Measurements from ENCODE around the gene MAD2L1BP. TPM values are rescaled to one million over a fixed set of nuclear protein-coding genes. Genes with fewer than 3 reads are reported as not detected.
"Not testable (repeated sequence)": the region's sequence is repeated elsewhere in the genome, so short reads cannot be mapped to it uniquely, and the experiment has no call there.

MAD2L1BP gene
- total RNA-seq, 2 experiments from 2014 or later = 19.8 to 22.7 TPM

DNA sequence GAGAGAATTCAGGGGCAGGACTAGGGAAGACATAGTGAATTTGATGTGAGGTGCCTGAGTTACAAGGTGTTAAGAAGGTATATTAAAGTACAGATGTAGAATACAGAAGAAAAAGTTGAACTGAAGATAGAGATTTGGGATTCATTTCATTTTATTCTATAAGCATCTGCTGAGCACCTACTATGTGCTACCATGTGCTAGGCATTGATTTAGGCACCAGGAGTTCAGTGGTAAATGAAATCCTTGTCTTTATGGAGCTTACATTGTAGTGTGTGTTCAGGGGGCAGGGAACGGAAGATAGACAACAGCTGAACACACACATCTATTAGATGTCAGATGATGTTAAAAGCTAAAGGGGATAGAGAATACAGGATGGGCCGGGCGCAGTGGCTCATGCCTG is 12.0 kb downstream of the MAD2L1BP start:
- no peak overlapping the region for H3K27ac Mint-ChIP-seq
- H3K9me3 Mint-ChIP-seq = no peaks in the 10 kb centered on the region
- H3K36me3 Mint-ChIP-seq (ENCODE audit: low read depth) = no peaks in the 10 kb centered on the region
- H3K27me3 Mint-ChIP-seq (ENCODE audit: low read depth) = no peaks in the 10 kb centered on the region
- no peak for DNase-seq
- intact Hi-C loops (cut with micrococcal nuclease) = no loop called here
- no peak overlapping the region for H3K4me3 Mint-ChIP-seq
- peaks cover 7% of the 10 kb centered on the region for H3K4me1 Mint-ChIP-seq (ENCODE audit: low read depth)
- CTCF ChIA-PET = interaction anchor here (1.6 kb wide), 1 partner anchor 18 kb away, joined by 5 read pairs; no protein-coding TSS in a partner anchor

DNA sequence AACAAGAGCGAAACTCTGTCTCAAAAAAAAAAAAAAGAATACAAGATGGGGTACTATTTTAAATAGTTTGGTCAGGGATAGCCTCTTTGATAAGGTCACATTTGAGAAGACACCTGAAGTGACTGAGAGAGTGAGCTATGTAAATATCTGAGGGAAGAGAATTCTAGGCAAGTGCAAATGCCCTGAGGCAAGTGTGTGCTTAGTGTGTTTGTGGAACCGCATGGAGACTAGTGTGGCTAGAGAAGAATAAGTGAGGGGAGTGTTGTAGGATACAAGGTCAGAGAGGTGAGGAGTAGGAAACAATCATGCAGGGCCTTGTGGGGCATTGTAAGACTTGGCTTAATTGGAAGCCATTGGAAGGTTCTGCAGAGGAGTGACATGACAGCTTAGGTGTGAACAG is 12.6 kb downstream of the MAD2L1BP start:
- no peaks in the 10 kb centered on the region for H3K9me3 Mint-ChIP-seq
- no peak overlapping the region for H3K27ac Mint-ChIP-seq
- H3K27me3 Mint-ChIP-seq (ENCODE audit: low read depth) = no peaks in the 10 kb centered on the region
- H3K4me1 Mint-ChIP-seq (ENCODE audit: low read depth) = peaks cover 7% of the 10 kb centered on the region
- DNase-seq = no peak
- H3K36me3 Mint-ChIP-seq (ENCODE audit: low read depth) = no peaks in the 10 kb centered on the region
- no peak overlapping the region for H3K4me3 Mint-ChIP-seq
- CTCF ChIA-PET = interaction anchor here (1.0 kb wide), 1 partner anchor 19 kb away, joined by 3 read pairs; no protein-coding TSS in a partner anchor
- intact Hi-C loops (cut with micrococcal nuclease) = no loop called here

DNA sequence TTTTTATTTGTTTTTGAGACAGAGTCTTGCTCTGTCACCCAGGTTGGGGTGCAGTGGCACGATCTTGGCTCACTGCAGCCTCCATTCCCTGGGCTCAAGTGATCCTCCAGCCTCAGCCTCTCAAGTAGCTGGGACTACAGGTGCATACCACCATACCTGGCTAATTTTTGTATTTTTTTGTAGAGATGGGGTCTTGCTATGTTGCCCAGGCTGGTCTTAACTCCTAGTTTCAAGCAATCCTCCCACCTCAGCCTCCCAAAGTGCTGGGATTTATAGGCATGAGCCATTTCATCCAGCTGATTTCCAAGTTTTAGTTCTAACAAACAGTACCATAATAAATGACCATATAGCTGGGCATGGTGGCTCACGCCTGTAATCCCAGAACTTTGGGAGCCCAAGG is 17.2 kb downstream of the MAD2L1BP start:
- H3K4me1 Mint-ChIP-seq (ENCODE audit: low read depth); intact Hi-C loops (cut with micrococcal nuclease); H3K9me3 Mint-ChIP-seq; H3K36me3 Mint-ChIP-seq (ENCODE audit: low read depth); DNase-seq; H3K27me3 Mint-ChIP-seq (ENCODE audit: low read depth); H3K4me3 Mint-ChIP-seq; H3K27ac Mint-ChIP-seq: not testable (repeated sequence)
- CTCF ChIA-PET = interaction anchor here (1.1 kb wide), 1 partner anchor 432 kb away, joined by 4 read pairs; no protein-coding TSS in a partner anchor

DNA sequence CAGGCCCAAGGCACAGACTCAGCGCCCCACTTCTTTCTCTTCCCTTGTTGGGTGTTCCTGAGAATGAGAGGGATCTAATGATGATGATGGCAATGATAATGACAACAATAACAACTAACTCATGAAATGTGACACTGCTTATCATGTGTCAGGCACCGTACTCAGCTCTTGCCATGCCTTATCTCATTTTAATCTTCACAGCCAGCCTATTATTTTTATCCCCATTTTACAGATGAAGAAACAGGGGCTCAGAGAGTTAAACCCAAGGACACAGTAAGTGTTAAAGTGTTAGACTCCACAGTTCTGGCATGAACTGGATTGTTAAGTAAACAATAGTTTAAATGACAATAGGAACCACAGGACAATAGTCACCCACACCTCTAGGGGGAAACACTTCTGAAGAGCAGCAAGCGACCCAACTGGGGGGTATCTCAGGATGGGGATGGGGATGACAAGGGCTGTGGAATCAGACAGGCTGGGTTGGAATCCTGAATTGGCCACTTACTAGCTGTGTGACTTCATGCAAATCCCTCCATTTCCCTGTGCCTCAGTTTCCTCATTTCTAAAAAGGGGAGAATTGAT is 21.7 kb downstream of the MAD2L1BP start:
- no peaks in the 10 kb centered on the region for H3K27me3 Mint-ChIP-seq (ENCODE audit: low read depth)
- no peak overlapping the region for H3K27ac Mint-ChIP-seq
- no peaks in the 10 kb centered on the region for H3K9me3 Mint-ChIP-seq
- H3K4me3 Mint-ChIP-seq = no peak overlapping the region
- intact Hi-C loops (cut with micrococcal nuclease) = no loop called here
- H3K36me3 Mint-ChIP-seq (ENCODE audit: low read depth) = no peaks in the 10 kb centered on the region
- DNase-seq = no peak
- CTCF ChIA-PET = interaction anchor here (0.6 kb wide), 1 partner anchor 405 kb away, joined by 5 read pairs; no protein-coding TSS in a partner anchor
- H3K4me1 Mint-ChIP-seq (ENCODE audit: low read depth) = no peaks in the 10 kb centered on the region

DNA sequence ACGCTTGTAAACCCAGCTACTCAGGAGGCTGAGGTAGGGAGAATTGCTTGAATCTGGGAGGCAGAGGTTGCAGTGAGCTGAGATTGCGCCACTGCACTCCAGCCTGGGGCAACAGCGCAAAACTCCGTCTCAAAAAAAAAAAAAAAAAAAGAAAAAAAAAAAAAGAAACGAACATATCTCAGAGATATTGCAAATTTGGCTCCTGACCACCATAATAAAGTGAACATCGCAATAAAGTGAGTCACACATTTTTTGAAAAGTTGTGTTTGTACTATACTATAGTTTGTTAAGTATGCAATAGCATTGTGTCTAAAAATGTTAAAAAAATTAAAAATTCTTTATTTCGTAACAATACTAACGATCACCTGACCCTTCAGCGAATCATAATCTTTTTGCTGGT is 22.5 kb downstream of the MAD2L1BP start:
- no peaks in the 10 kb centered on the region for H3K27me3 Mint-ChIP-seq (ENCODE audit: low read depth)
- DNase-seq = no peak
- no peaks in the 10 kb centered on the region for H3K36me3 Mint-ChIP-seq (ENCODE audit: low read depth)
- CTCF ChIA-PET = no interaction called here
- no peak overlapping the region for H3K4me3 Mint-ChIP-seq
- H3K9me3 Mint-ChIP-seq = no peaks in the 10 kb centered on the region
- no peak overlapping the region for H3K27ac Mint-ChIP-seq
- intact Hi-C loops (cut with micrococcal nuclease) = no loop called here
- H3K4me1 Mint-ChIP-seq (ENCODE audit: low read depth) = peaks cover 1% of the 10 kb centered on the region

DNA sequence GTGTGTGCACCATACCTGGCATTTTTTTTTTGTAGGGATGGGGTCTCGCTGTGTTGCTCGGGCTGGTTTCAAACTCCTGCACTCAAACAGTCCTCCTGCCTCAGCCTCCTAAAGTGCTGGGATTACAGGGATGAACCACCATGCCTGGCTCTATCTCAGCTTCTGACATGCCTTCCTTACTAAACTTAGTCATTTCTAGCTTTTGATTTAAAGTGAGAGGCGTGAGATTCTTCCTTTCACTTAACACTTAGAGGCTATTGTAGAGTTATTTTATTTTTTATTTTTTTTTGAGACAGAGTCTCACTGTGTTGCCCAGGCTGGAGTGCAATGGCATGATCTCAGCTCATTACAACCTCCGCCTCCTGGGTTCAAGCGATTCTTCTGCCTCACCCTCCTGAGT is 27.3 kb downstream of the MAD2L1BP start:
- CTCF ChIA-PET = interaction anchor here (0.6 to 1.2 kb wide), 3 partner anchors 13 to 111 kb away, joined by 3 to 5 read pairs (median 3); no protein-coding TSS in a partner anchor
- H3K9me3 Mint-ChIP-seq; intact Hi-C loops (cut with micrococcal nuclease); H3K36me3 Mint-ChIP-seq (ENCODE audit: low read depth); H3K4me3 Mint-ChIP-seq; DNase-seq; H3K27me3 Mint-ChIP-seq (ENCODE audit: low read depth); H3K27ac Mint-ChIP-seq: not testable (repeated sequence)
- H3K4me1 Mint-ChIP-seq (ENCODE audit: low read depth) = peaks cover 12% of the 10 kb centered on the region

DNA sequence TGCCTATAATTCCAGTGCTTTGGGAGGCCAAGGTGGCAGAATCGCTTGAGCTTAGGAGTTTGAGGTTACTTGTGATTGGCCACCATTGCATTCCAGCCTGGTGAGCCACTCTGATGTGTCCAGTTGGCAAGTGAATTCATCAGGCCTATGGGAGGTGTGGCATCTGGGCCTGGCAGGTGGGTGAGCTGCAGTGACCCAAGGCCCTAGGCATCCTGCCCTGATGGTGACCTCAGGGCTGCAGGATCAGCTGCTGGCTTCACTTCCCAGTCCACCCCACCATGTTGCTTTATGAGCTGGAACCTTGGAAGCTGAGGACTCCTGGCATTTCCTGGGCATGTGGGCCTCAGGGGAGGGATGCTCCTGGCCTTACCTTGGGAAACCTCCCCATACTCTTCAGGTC is 29.7 kb downstream of the MAD2L1BP start:
- Mint-ChIP-seq H3K36me3 (ENCODE audit: low read depth) (no peaks in the 10 kb centered on the region), H3K4me1 (ENCODE audit: low read depth) (peaks cover 22% of the 10 kb centered on the region), H3K4me3 (no peak overlapping the region), H3K27ac (no peak overlapping the region), H3K9me3 (no peaks in the 10 kb centered on the region), H3K27me3 (ENCODE audit: low read depth) (no peaks in the 10 kb centered on the region)
- intact Hi-C loops (cut with micrococcal nuclease) = no loop called here
- no peak for DNase-seq
- CTCF ChIA-PET = interaction anchor here (0.6 to 3.0 kb wide), 9 partner anchors 8 to 337 kb away, joined by 3 to 19 read pairs (median 4); partner anchors contain the start of gene VEGFA

DNA sequence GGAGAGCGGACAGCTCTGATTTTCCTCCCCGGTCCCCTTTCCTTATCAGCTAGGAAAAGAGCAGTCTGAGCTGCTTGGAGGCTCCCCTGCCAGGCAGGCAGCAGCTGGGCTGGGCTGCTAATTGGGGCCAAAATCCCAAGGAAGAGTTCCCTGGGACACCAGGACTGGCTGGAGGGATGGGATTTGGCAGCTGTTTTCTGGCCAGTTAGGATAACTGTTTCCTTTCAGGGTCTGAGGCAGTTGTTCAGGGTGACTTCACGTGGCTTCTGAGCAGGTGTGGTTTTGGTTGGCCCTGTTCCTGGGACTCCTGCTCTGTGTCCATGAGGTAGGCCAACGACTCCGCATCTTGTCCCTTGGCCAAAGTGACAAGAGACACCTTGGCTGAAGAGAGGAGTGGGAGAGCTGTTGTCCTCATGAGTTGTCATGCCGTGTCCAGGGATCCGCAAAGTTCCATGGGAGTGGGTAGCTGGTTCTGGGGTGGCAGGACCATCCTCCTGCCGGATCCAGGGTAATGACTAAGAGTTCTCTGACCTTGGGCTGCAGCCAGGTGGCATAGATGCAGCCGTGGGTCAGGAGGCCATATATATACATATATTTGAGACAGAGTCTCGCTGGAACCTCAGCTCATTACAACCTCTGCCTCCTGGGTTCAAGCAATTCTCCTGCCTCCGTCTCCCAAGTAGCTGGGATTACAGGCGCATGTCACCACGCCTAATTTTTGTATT is 30.7 kb downstream of the MAD2L1BP start:
- Mint-ChIP-seq H3K36me3 (ENCODE audit: low read depth) (no peaks in the 10 kb centered on the region), H3K27me3 (ENCODE audit: low read depth) (no peaks in the 10 kb centered on the region), H3K9me3 (no peaks in the 10 kb centered on the region), H3K4me1 (ENCODE audit: low read depth) (peaks cover 22% of the 10 kb centered on the region), H3K4me3 (no peak overlapping the region), H3K27ac (no peak overlapping the region)
- no peak for DNase-seq
- intact Hi-C loops (cut with micrococcal nuclease) = no loop called here
- CTCF ChIA-PET = interaction anchor here (0.5 to 3.0 kb wide), 13 partner anchors 12 to 1205 kb away, joined by 3 to 19 read pairs (median 4); partner anchors contain the start of genes GTPBP2 and VEGFA

DNA sequence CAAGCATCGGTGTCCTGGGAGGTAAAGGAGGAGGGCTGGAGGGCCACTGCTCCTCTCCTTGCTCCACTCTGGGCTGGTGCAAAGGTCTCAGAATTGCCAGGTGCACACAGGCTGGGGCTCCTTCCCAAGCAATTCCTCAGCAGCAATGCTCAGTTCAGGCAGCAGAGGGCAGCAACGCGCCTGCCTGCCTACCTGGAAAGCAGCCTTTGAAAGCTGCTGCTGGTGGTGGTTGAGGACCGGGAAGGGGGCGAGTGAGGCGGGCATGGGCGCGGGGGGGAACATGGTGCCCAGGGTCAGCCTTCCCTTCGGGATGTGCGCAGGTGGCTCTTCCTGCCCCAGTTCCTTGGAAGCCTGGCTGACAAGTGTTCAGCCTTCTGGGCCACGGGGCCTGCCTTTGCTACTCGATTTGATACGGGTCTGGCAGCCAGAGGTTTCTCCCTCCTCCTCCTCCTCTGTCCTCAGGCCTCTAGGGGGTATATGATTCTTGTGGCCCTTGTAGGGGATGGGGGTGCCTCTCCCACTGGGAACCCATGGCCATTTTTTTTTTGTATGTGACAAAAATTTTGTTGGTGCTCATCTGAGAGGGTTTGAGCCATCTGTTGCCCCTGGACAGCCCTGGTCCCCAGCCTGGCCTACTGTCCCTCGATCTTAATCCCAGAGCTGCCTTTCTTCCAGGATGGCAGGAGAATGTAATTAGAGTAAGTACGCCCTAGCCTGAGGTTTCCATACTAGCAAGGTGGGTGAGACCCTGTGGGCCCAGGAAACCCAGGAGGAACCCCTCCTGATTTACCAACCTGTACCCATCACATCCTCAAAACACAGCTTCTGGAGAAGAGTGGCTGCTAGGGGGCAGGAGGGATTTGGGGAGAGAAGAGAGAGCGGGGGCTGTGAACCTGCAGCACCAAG is 31.9 kb downstream of the MAD2L1BP start:
- DNase-seq = peak; percentile 90
- CTCF ChIA-PET = interaction anchor here (0.6 to 3.2 kb wide), 25 partner anchors 11 to 1206 kb away, joined by 3 to 19 read pairs (median 4); partner anchors contain the start of genes GTPBP2, MAD2L1BP, MRPS18A and VEGFA
- Mint-ChIP-seq H3K27me3 (ENCODE audit: low read depth) (no peaks in the 10 kb centered on the region), H3K9me3 (no peaks in the 10 kb centered on the region), H3K36me3 (ENCODE audit: low read depth) (peaks cover 4% of the 10 kb centered on the region), H3K4me3 (peak overlapping the region; percentile 5), H3K27ac (peak overlapping the region; percentile 65), H3K4me1 (ENCODE audit: low read depth) (peaks cover 22% of the 10 kb centered on the region)
- intact Hi-C loops (cut with micrococcal nuclease) = loop anchor here (1.0 kb wide), 9 partner anchors 20 to 412 kb away; partner anchors contain the start of gene MRPS18A

DNA sequence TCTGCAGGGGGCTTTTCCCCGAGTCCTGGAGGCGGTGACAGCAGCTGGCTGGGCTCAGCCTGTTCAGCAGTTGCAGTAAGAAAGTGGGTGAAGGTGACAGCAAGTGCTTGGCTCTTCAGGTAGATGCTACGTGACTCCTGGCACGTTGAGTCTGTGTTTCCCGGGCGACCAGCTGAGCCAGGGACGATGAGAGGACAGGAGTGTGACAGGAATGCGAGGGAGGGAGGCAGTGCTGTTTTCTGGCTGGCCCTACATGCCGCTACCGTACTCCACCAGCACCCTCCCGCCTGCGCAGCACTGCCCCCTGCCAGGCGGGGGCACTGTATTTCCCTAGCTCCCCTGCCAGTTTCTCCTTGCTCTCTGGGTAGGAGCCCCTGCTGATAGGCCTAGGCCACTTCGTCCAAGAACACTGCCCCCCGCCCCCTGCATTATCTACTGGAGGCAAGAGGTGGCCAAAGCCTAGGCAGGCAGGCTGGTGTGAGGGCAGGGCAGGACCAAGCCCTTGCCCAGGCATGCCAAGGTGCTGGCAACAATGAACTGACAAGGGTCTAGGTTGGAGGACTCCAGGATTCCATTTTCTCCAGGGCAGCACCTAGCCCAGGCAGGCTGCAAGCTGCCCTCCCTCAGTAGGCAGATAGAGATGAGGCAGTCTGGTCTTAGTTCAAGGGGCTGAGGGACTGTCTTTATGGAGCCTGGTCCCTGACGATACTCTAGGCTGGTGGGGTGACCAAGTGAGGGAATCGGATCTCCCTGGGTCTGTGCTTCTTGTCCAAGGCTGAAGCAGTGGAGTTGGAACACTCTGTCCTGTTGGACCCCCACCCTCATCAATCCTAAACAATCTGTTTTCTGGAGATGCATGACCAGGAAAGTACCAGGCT is 32.8 kb downstream of the MAD2L1BP start:
- intact Hi-C loops (cut with micrococcal nuclease) = loop anchor here (1.0 kb wide), 3 partner anchors 57 to 337 kb away; no protein-coding TSS in a partner anchor
- Mint-ChIP-seq H3K27me3 (ENCODE audit: low read depth) (no peaks in the 10 kb centered on the region), H3K36me3 (ENCODE audit: low read depth) (peaks cover 4% of the 10 kb centered on the region), H3K4me1 (ENCODE audit: low read depth) (peaks cover 20% of the 10 kb centered on the region), H3K9me3 (no peaks in the 10 kb centered on the region), H3K27ac (peak overlapping the region; percentile 65), H3K4me3 (peak overlapping the region; percentile 5)
- CTCF ChIA-PET = interaction anchor here (0.6 to 3.2 kb wide), 17 partner anchors 10 to 443 kb away, joined by 3 to 18 read pairs (median 4); partner anchors contain the start of genes GTPBP2, MAD2L1BP and MRPS18A
- peak; percentile 64 for DNase-seq
